Nephron progenitor cell (in vitro differentiated cells): Measurements from ENCODE around the gene ZNF236.
"Not testable (repeated sequence)": the region's sequence is repeated elsewhere in the genome, so short reads cannot be mapped to it uniquely, and the experiment has no call there.

Experiments
- DNase-seq: peaks from one replicate; pipeline ENCODE4 v3.0.0; 2021
- H3K27ac Mint-ChIP-seq: 2 replicates; pipeline ENCODE4 v1.8.0; 2021; ENCODE audit warnings: mild to moderate bottlenecking, moderate library complexity, mixed read lengths
- H3K27me3 Mint-ChIP-seq: 2 replicates; pipeline ENCODE4 v1.8.0; 2021; ENCODE audit warnings: mild to moderate bottlenecking, low read depth, mixed read lengths; ENCODE audit not compliant: poor library complexity
- H3K36me3 Mint-ChIP-seq: 2 replicates; pipeline ENCODE4 v1.8.0; 2021; ENCODE audit warnings: low read depth, mixed read lengths
- H3K4me1 Mint-ChIP-seq: 2 replicates; pipeline ENCODE4 v1.8.0; 2021; ENCODE audit warnings: mixed read lengths
- H3K4me3 Mint-ChIP-seq: 2 replicates; pipeline ENCODE4 v1.8.0; 2021; ENCODE audit warnings: mild to moderate bottlenecking, moderate library complexity, mixed read lengths
- H3K9me3 Mint-ChIP-seq: 2 replicates; pipeline ENCODE4 v1.8.0; 2021; ENCODE audit warnings: mild to moderate bottlenecking, moderate library complexity, mixed read lengths
- TF ChIP-seq, protein P1 (sequence below): fragments of 200-600 bp; sonication (generic); IDR thresholded peaks from 2 replicates; pipeline ENCODE4 v1.5.0; 2021; ENCODE audit warnings: antibody characterized with exemption

The ZNF236 gene

GRCh38 chr18:76937597-76937996 is 115.2 kb downstream of the ZNF236 start:
- Mint-ChIP-seq H3K9me3 (no peaks in the 10 kb centered on the region), H3K4me1 (no peaks in the 10 kb centered on the region), H3K27me3 (peaks cover 4% of the 10 kb centered on the region), H3K4me3 (no peak overlapping the region), H3K36me3 (peaks cover 41% of the 10 kb centered on the region), H3K27ac (no peak overlapping the region)
- TF ChIP-seq, protein P1, sequence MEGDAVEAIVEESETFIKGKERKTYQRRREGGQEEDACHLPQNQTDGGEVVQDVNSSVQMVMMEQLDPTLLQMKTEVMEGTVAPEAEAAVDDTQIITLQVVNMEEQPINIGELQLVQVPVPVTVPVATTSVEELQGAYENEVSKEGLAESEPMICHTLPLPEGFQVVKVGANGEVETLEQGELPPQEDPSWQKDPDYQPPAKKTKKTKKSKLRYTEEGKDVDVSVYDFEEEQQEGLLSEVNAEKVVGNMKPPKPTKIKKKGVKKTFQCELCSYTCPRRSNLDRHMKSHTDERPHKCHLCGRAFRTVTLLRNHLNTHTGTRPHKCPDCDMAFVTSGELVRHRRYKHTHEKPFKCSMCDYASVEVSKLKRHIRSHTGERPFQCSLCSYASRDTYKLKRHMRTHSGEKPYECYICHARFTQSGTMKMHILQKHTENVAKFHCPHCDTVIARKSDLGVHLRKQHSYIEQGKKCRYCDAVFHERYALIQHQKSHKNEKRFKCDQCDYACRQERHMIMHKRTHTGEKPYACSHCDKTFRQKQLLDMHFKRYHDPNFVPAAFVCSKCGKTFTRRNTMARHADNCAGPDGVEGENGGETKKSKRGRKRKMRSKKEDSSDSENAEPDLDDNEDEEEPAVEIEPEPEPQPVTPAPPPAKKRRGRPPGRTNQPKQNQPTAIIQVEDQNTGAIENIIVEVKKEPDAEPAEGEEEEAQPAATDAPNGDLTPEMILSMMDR: no peak
- DNase-seq: no peak

DNA sequence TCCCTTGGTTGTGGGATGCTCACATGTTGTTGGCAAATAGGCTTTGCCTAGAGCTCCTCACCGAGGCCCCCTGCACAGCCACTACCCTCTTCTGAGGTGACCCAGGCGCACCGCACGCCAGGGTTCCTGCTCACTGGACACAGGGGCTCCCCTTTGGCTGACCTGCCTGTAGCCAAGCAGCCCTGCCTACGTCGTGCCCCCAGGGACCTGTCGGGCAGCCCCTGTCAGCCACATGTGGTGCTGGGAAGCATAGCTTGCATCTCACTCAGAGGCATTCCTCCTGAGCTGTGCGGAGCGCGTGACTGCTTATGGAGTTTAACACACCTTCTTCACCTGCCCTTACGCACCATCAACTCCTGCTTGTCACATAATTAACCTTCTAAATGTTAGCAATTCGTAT is 116.3 kb downstream of the ZNF236 start:
- Mint-ChIP-seq H3K9me3 (no peaks in the 10 kb centered on the region), H3K4me1 (no peaks in the 10 kb centered on the region), H3K4me3 (no peak overlapping the region), H3K36me3 (peaks cover 44% of the 10 kb centered on the region), H3K27me3 (peaks cover 4% of the 10 kb centered on the region), H3K27ac (no peak overlapping the region)
- TF ChIP-seq, protein P1: no peak
- DNase-seq: no peak

DNA sequence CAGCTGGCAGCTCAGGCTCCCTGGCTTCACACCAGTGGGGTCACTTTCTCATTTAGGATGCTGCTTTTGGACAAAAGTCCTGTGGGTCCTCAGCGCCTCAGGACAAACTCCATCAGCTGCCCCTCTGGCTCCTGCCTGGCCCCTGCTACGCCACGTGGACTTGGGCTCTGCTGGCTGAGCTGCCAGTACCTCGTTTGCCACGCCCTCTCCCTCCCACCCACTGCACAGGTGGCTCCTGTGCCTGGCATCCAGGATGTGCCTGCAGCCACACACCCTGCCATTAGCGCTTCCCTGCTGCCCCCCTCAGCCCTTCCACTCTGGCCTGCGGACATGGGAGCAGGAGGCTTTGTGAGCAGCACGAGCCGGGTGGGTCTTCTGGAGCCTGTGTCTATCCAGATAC is 118.9 kb downstream of the ZNF236 start:
- H3K4me1 Mint-ChIP-seq: no peaks in the 10 kb centered on the region
- no peak overlapping the region for H3K27ac Mint-ChIP-seq
- H3K4me3 Mint-ChIP-seq: no peak overlapping the region
- peaks cover 62% of the 10 kb centered on the region for H3K36me3 Mint-ChIP-seq
- peaks cover 4% of the 10 kb centered on the region for H3K27me3 Mint-ChIP-seq
- peaks cover 8% of the 10 kb centered on the region for H3K9me3 Mint-ChIP-seq
- no peak for DNase-seq
- TF ChIP-seq, protein P1: no peak

GRCh38 chr18:76943542-76944339 is 121.4 kb downstream of the ZNF236 start:
- no peaks in the 10 kb centered on the region for H3K4me1 Mint-ChIP-seq
- no peaks in the 10 kb centered on the region for H3K27me3 Mint-ChIP-seq
- no peak overlapping the region for H3K4me3 Mint-ChIP-seq
- peaks cover 13% of the 10 kb centered on the region for H3K9me3 Mint-ChIP-seq
- no peak overlapping the region for H3K27ac Mint-ChIP-seq
- TF ChIP-seq, protein P1: no peak
- no peak for DNase-seq
- peaks cover 71% of the 10 kb centered on the region for H3K36me3 Mint-ChIP-seq

DNA sequence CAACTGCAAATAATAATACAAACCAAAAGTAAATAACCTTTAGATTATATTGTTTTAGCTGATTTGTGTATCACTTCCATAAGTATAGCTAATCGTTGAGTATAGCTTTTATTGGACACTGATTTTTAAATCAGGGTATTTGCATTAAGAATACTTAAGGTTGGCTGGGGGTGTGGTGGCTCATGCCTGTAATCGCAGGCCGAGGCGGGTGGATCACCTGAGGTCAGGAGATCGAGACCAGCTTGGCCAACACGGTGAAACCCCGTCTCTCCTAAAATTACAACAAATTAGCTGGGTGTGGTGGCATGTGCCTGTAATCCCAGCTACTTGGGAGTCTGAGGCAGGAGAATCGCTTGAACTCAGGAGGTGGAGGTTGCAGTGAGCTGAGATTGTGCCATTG is 122.0 kb downstream of the ZNF236 start:
- DNase-seq, H3K4me3 Mint-ChIP-seq, H3K27ac Mint-ChIP-seq, H3K27me3 Mint-ChIP-seq, H3K4me1 Mint-ChIP-seq: not testable (repeated sequence)
- Mint-ChIP-seq H3K36me3 (peaks cover 72% of the 10 kb centered on the region), H3K9me3 (peaks cover 13% of the 10 kb centered on the region)

GRCh38 chr18:76948345-76948744 is 126.0 kb downstream of the ZNF236 start:
- DNase-seq: no peak
- TF ChIP-seq, protein P1: no peak
- no peaks in the 10 kb centered on the region for H3K27me3 Mint-ChIP-seq
- peaks cover 13% of the 10 kb centered on the region for H3K9me3 Mint-ChIP-seq
- H3K36me3 Mint-ChIP-seq: peaks cover 85% of the 10 kb centered on the region
- no peak overlapping the region for H3K4me3 Mint-ChIP-seq
- no peaks in the 10 kb centered on the region for H3K4me1 Mint-ChIP-seq
- no peak overlapping the region for H3K27ac Mint-ChIP-seq
